Activated T-cell treated with anti-CD3 and anti-CD28 coated beads, Interleukin-2, amount 50 U/mL, for 24 hours (primary cell): ENCODE measurements around the gene LZTR1.
"Not testable (repeated sequence)": the region's sequence is repeated elsewhere in the genome, so short reads cannot be mapped to it uniquely, and the experiment has no call there.

Source experiments
- DNase-seq: peaks from one replicate; pipeline ENCODE4 v3.0.0-alpha.2; 2020
- H3K27ac Mint-ChIP-seq: 2 replicates; pipeline ENCODE4 v1.8.0; 2020; ENCODE audit warnings: mild to moderate bottlenecking, mixed read lengths
- H3K27me3 Mint-ChIP-seq: 2 replicates; pipeline ENCODE4 v1.8.0; 2020; ENCODE audit warnings: mixed read lengths
- H3K36me3 Mint-ChIP-seq: 2 replicates; pipeline ENCODE4 v1.8.0; 2020; ENCODE audit warnings: low read depth, mixed read lengths
- H3K4me1 Mint-ChIP-seq: 2 replicates; pipeline ENCODE4 v1.8.0; 2020; ENCODE audit warnings: low read depth, mixed read lengths
- H3K4me3 Mint-ChIP-seq: 2 replicates; pipeline ENCODE4 v1.8.0; 2020; ENCODE audit warnings: mild to moderate bottlenecking, moderate library complexity, mixed read lengths
- H3K9me3 Mint-ChIP-seq: 2 replicates; pipeline ENCODE4 v1.8.0; 2020; ENCODE audit warnings: mixed read lengths

Gene LZTR1

DNA sequence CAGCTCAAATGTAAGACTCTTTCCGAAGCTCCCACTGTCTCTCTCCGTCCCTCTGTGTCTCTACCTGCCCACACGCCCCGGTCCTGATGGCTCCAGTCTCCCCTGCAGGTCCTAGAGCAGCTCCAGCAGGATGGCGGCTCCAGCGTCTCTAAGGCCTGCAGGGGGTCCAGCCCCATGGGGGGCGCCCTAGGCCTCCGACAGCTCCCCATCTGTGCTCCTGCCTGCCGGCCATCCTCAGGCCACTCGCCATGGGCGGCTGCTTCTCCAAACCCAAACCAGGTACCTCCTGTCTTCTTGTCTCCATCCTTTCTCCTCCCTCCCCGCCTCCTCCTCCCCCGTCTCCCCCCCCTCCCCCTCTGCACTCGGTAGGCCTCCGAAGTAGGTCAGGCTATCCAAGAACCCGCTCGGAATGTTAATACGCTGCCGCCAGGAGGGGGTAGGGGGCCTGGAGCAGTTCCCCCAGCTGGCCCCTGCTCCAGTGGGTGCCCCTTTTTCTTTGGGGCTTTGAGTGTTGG lies 14.3 kb upstream of the LZTR1 start:
- no peak for DNase-seq
- Mint-ChIP-seq H3K27ac (no peak overlapping the region), H3K36me3 (no peaks in the 10 kb centered on the region), H3K9me3 (no peaks in the 10 kb centered on the region), H3K4me1 (peaks cover 11% of the 10 kb centered on the region), H3K27me3 (peaks cover 22% of the 10 kb centered on the region), H3K4me3 (no peak overlapping the region)

- DNase-seq = no peak
- Mint-ChIP-seq H3K4me1 (peaks cover 11% of the 10 kb centered on the region), H3K27me3 (peaks cover 20% of the 10 kb centered on the region), H3K9me3 (no peaks in the 10 kb centered on the region), H3K36me3 (no peaks in the 10 kb centered on the region), H3K27ac (no peak overlapping the region), H3K4me3 (no peak overlapping the region)
These were observed 13.7 kb upstream of the LZTR1 start for GRCh38 chr22:20968281-20968977.

DNA sequence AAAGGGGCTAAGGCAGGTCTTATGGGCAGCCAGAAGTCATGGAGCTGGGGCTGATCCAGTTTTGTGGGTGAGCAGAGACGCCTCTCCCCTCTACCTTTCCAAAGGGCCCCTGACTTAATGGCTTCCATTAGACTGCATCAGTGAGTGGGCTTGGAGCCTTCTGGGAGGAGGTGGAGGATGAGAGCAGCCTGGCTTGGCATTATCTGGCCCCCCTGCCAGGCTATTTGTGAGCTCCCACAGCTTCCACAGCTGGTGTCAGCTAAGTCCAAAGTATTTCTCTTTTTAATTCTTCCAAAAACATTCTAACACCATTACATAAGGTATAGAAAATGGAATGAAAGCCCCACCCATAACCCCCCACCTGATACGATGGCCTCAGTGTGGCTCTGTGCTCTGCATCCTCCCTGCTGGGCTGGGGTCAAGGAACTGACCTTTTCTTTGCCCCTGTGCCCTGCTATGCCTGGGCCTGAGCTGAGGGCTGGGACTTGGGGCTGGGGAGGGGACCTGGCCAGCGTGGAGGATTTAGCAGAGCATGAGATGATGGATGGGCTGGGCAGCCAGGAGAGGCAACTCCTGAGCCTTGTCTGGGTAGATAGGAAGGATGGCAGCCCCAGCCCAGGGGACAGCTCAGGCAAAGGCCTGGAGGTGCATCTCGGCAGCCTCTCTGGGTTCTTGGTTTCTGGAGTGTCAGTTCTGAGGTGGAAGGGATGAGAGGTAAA lies 11.0 kb upstream of the LZTR1 start:
- no peaks in the 10 kb centered on the region for H3K4me1 Mint-ChIP-seq
- no peaks in the 10 kb centered on the region for H3K27me3 Mint-ChIP-seq
- H3K9me3 Mint-ChIP-seq = no peaks in the 10 kb centered on the region
- no peak overlapping the region for H3K4me3 Mint-ChIP-seq
- no peaks in the 10 kb centered on the region for H3K36me3 Mint-ChIP-seq
- H3K27ac Mint-ChIP-seq = no peak overlapping the region
- no peak for DNase-seq

GRCh38 chr22:20972014-20972694 lies 9.9 kb upstream of the LZTR1 start:
- H3K4me1 Mint-ChIP-seq, H3K4me3 Mint-ChIP-seq, H3K36me3 Mint-ChIP-seq, DNase-seq, H3K27me3 Mint-ChIP-seq, H3K9me3 Mint-ChIP-seq, H3K27ac Mint-ChIP-seq: not testable (repeated sequence)

DNA sequence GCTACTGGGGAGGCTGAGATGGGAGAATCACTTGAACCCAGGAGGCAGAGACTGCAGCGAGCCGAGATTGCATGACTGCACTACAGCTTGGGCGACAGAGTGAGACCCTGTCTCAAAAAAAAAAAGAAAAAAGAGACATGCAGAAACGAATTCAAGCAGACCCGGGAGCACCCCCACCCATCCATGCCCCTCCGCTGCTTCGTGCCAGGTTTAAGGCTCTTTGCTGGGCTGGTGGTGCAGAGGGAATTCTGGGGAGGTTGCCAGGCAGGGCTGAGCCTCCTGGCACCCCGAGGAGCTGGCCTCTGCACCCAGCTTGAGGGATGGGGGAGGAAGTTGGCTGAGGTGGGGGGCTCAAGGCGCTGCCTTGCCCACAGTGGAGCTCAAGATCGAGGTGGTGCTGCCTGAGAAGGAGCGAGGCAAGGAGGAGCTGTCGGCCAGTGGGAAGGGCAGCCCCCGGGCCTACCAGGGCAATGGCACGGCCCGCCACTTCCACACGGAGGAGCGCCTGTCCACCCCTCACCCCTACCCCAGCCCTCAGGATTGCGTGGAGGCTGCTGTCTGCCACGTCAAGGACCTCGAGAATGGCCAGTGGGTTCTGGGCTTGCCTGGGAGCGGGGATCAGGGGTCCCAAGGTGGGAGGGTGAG lies 9.0 kb upstream of the LZTR1 start:
- no peaks in the 10 kb centered on the region for H3K9me3 Mint-ChIP-seq
- no peaks in the 10 kb centered on the region for H3K4me1 Mint-ChIP-seq
- H3K4me3 Mint-ChIP-seq = no peak overlapping the region
- DNase-seq = no peak
- H3K27ac Mint-ChIP-seq = no peak overlapping the region
- H3K27me3 Mint-ChIP-seq = no peaks in the 10 kb centered on the region
- no peaks in the 10 kb centered on the region for H3K36me3 Mint-ChIP-seq

GRCh38 chr22:20973634-20974286 lies 8.3 kb upstream of the LZTR1 start:
- H3K4me3 Mint-ChIP-seq = no peak overlapping the region
- no peaks in the 10 kb centered on the region for H3K9me3 Mint-ChIP-seq
- no peaks in the 10 kb centered on the region for H3K4me1 Mint-ChIP-seq
- no peaks in the 10 kb centered on the region for H3K36me3 Mint-ChIP-seq
- no peaks in the 10 kb centered on the region for H3K27me3 Mint-ChIP-seq
- H3K27ac Mint-ChIP-seq = no peak overlapping the region
- no peak for DNase-seq

- no peak for DNase-seq
- Mint-ChIP-seq H3K36me3 (no peaks in the 10 kb centered on the region), H3K27ac (no peak overlapping the region), H3K9me3 (no peaks in the 10 kb centered on the region), H3K4me1 (peaks cover 2% of the 10 kb centered on the region), H3K4me3 (no peak overlapping the region), H3K27me3 (no peaks in the 10 kb centered on the region)
These were observed 7.7 kb upstream of the LZTR1 start for GRCh38 chr22:20974336-20974955.

GRCh38 chr22:20975541-20976290 lies 6.4 kb upstream of the LZTR1 start:
- Mint-ChIP-seq H3K4me1 (peaks cover 14% of the 10 kb centered on the region), H3K9me3 (no peaks in the 10 kb centered on the region), H3K27ac (no peak overlapping the region), H3K4me3 (no peak overlapping the region), H3K27me3 (no peaks in the 10 kb centered on the region), H3K36me3 (no peaks in the 10 kb centered on the region)
- no peak for DNase-seq

DNA sequence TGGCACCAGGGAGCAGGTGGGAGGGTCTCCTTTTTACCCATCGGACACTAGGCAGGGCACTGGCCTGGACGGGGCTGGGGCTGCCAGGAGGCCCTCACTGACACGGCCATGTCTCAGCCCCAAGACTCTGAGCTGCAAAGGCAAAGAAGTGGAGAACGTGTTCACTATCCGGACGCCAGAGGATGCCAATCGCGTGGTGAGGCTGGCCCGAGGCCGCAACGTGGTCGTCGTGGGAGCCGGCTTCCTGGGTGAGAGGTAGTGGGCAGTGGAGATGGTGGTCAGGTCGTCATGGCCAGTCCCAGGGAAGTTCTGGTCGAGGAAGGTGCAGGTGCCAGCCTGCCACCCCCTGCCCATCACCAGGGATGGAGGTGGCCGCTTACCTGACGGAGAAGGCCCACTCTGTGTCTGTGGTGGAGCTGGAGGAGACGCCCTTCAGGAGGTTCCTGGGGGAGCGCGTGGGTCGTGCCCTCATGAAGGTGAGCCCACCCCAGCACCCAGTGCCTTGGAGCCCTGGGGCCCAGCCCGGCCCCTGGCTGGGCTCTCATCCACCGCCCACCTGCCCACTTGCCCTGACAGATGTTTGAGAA lies 5.7 kb upstream of the LZTR1 start:
- Mint-ChIP-seq H3K4me1 (peaks cover 21% of the 10 kb centered on the region), H3K9me3 (no peaks in the 10 kb centered on the region), H3K36me3 (peaks cover 2% of the 10 kb centered on the region)

GRCh38 chr22:20977019-20977418 lies 5.1 kb upstream of the LZTR1 start:
- no peak overlapping the region for H3K4me3 Mint-ChIP-seq
- no peaks in the 10 kb centered on the region for H3K9me3 Mint-ChIP-seq

More for the DNA sequence above, 5.7 kb upstream of the LZTR1 start:
- Mint-ChIP-seq H3K27ac (no peak overlapping the region), H3K4me3 (no peak overlapping the region), H3K27me3 (no peaks in the 10 kb centered on the region)
- DNase-seq = no peak

GRCh38 chr22:20977516-20978170 lies 4.5 kb upstream of the LZTR1 start:
- H3K9me3 Mint-ChIP-seq = no peaks in the 10 kb centered on the region

More at GRCh38 chr22:20977019-20977418, 5.1 kb upstream of the LZTR1 start:
- Mint-ChIP-seq H3K27ac (no peak overlapping the region), H3K36me3 (peaks cover 5% of the 10 kb centered on the region), H3K4me1 (peaks cover 24% of the 10 kb centered on the region), H3K27me3 (no peaks in the 10 kb centered on the region)
- no peak for DNase-seq

GRCh38 chr22:20978419-20978818 lies 3.7 kb upstream of the LZTR1 start:
- H3K4me3 Mint-ChIP-seq = no peak overlapping the region

More at GRCh38 chr22:20977516-20978170, 4.5 kb upstream of the LZTR1 start:
- Mint-ChIP-seq H3K4me1 (peaks cover 24% of the 10 kb centered on the region), H3K36me3 (peaks cover 8% of the 10 kb centered on the region), H3K4me3 (no peak overlapping the region), H3K27ac (no peak overlapping the region), H3K27me3 (no peaks in the 10 kb centered on the region)
- no peak for DNase-seq

More at GRCh38 chr22:20978419-20978818, 3.7 kb upstream of the LZTR1 start:
- Mint-ChIP-seq H3K4me1 (peaks cover 31% of the 10 kb centered on the region), H3K27me3 (no peaks in the 10 kb centered on the region), H3K27ac (no peak overlapping the region), H3K9me3 (no peaks in the 10 kb centered on the region), H3K36me3 (peaks cover 15% of the 10 kb centered on the region)
- DNase-seq = no peak
